ENCODE data around the gene DIP2A.

DNA sequence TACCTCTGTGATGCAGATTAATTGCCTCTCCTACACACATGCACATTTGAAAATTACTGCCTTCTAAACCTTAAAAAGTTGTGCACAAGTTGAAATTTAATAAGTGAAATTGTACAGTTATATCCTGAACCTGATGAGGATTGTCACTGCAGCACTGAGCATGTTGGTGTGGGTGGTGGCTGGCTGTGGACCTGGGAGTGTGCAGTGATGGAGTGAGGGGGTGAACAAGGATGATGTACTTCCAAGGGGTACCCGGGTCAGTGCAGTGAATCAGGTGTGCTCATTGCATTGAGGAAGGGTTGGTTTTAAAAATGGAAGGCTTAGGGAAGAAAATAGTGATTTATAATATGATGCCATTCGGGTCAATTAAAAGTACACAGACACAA lies 24.1 kb downstream of the DIP2A start:
- no peak for TF ChIP-seq POLR2AphosphoS5 (IDR thresholded peaks at IDR 0.05; ENCODE audit: low read depth, low read length)
- no peak for TF ChIP-seq POLR2A (IDR thresholded peaks at IDR 0.05; ENCODE audit: low read depth, low read length)

Data from GM12892 (cell line).